Hepatocyte (in vitro differentiated cells): ENCODE measurements around the gene RASAL3.

Experiments
- CTCF ChIP-seq: fragments of 200-600 bp; sonication (generic); IDR thresholded peaks from 2 replicates; pipeline ENCODE4 v1.5.1; 2016; ENCODE audit warnings: antibody characterized with exemption, mild to moderate bottlenecking; ENCODE audit not compliant: poor library complexity
- EZH2 ChIP-seq: fragments of 200-600 bp; sonication (generic); IDR thresholded peaks from 2 replicates; pipeline ENCODE4 v1.6.1; 2016; ENCODE audit warnings: antibody characterized with exemption, mild to moderate bottlenecking, borderline replicate concordance
- EZH2phosphoT487 ChIP-seq: fragments of 200-600 bp; sonication (generic); IDR thresholded peaks from one replicate; pipeline ENCODE4 v1.6.1; 2018; ENCODE audit warnings: antibody characterized with exemption, mild to moderate bottlenecking, low read depth, moderate library complexity; ENCODE audit not compliant: unreplicated experiment, severe bottlenecking

DNA sequence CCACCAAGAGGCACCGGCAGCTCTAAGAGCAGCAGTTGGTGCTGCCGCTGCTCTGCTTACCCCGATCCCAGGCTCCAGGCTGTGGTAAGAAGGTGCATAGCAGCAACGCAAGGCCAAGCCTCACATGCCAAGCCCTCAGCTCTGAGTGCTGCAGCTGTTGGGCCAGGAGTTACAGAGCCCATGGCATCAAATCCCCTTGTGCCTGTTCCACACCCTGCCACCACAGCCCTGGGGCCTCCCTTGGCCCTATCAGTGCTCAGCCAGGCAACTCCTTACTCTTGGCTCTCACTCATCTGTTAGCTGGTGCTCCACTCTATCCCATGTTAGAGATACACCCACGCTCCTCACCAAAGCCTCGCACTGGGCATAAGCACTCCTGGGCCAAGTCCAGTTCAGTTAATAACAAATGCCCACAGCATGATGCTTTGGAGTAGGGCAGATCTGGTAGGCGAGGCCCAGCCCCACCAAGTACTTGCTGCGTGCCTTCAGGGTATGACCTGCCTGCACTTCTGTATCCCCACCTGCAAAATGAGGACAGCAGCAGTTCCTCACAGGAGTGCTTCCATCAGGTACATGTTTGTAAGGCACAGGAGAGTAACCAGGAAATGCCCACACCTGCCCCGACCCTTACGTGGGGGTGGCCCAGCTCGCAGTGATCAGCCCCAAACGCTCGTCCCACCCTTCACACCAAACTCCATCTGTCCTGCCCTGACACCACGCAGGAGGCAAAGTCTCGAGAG, 61.8 kb downstream of the RASAL3 start:
- TF ChIP-seq CTCF (no peak), EZH2phosphoT487 (no peak), EZH2 (no peak)
